Keratinocyte (primary cell): Measurements from ENCODE around the gene GOSR1.

Source experiments
- EZH2 ChIP-seq: IDR thresholded peaks from one replicate; pipeline ENCODE4 v1.6.1; 2012; ENCODE audit warnings: inconsistent platforms, mild to moderate bottlenecking, low read length, moderate library complexity
- TF ChIP-seq, protein P1 (sequence below), 3 experiments: IDR thresholded peaks in 1 of 3; conservative IDR thresholded peaks in 1 of 3; optimal IDR thresholded peaks in 1 of 3; 2 replicates in 2 of 3; 3 replicates in 1 of 3; pipeline versions ENCODE3 to v1.5.1; 2011; ENCODE audit warnings: low read length in 3 of 3, mild to moderate bottlenecking in 3 of 3, moderate library complexity in 2 of 3, control low read depth in 1 of 3, inconsistent platforms in 1 of 3; ENCODE audit not compliant: insufficient read depth in 2 of 3; ENCODE audit errors: extremely low read depth in 1 of 3

GRCh38 chr17:30520882-30521281, 43.7 kb downstream of the GOSR1 start:
- TF ChIP-seq, protein P1, sequence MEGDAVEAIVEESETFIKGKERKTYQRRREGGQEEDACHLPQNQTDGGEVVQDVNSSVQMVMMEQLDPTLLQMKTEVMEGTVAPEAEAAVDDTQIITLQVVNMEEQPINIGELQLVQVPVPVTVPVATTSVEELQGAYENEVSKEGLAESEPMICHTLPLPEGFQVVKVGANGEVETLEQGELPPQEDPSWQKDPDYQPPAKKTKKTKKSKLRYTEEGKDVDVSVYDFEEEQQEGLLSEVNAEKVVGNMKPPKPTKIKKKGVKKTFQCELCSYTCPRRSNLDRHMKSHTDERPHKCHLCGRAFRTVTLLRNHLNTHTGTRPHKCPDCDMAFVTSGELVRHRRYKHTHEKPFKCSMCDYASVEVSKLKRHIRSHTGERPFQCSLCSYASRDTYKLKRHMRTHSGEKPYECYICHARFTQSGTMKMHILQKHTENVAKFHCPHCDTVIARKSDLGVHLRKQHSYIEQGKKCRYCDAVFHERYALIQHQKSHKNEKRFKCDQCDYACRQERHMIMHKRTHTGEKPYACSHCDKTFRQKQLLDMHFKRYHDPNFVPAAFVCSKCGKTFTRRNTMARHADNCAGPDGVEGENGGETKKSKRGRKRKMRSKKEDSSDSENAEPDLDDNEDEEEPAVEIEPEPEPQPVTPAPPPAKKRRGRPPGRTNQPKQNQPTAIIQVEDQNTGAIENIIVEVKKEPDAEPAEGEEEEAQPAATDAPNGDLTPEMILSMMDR (optimal IDR thresholded peaks at IDR 0.05 in 1 of 3, IDR thresholded peaks at IDR 0.05 in 1 of 3, conservative IDR thresholded peaks at IDR 0.05 in 1 of 3; ENCODE audit: extremely low read depth in 1 of 3, insufficient read depth in 2 of 3, low read length in 3 of 3), result no peak
- no peak for TF ChIP-seq EZH2
